GM12892 (cell line): ENCODE measurements around the gene CYB5A.
A peak's percentile ranks its signal among the peaks of the same experiment; 100 is the strongest.

Source experiments
- DNase-seq: peaks from one replicate; pipeline ENCODE4 v3.0.0; 2011; ENCODE audit not compliant: insufficient read length
- FAIRE-seq: peaks from 2 replicates; lab custom pipeline; 2011; peaks lifted over from hg19 to GRCh38; lab: Jason Lieb, UNC
- POLR2A ChIP-seq: IDR thresholded peaks from 2 replicates; pipeline ENCODE4 v1.6.1; 2011; ENCODE audit warnings: low read depth, low read length, control low read depth
- POLR2AphosphoS5 ChIP-seq: IDR thresholded peaks from 2 replicates; pipeline ENCODE4 v1.6.1; 2011; ENCODE audit warnings: low read depth, low read length, control low read depth
- TAF1 ChIP-seq: IDR thresholded peaks from 2 replicates; pipeline ENCODE4 v1.6.1; 2011; ENCODE audit warnings: low read depth, mild to moderate bottlenecking, control low read depth, low read length, borderline replicate concordance

CYB5A gene

DNA sequence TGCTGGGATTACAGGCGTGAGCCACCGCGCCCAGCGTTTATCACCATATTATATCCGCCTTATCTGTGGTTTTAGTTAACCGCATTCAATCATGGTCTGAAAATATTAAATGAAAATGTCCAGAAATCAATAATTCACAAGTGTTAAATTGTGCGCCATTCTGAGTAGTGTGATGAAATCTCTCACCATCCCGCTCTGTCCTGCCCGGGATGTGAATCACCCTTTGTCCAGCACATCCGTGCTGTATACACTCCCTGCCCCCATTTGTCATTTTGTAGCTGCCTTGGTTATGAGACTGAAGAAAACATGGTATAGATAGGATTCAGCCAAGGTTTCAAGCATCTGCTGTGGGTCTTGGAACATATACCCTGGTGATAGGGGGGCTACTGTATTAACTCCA lies 72.7 kb downstream of the CYB5A start:
- DNase-seq (no peak), FAIRE-seq (no peak)
- no peak for TF ChIP-seq POLR2AphosphoS5

DNA sequence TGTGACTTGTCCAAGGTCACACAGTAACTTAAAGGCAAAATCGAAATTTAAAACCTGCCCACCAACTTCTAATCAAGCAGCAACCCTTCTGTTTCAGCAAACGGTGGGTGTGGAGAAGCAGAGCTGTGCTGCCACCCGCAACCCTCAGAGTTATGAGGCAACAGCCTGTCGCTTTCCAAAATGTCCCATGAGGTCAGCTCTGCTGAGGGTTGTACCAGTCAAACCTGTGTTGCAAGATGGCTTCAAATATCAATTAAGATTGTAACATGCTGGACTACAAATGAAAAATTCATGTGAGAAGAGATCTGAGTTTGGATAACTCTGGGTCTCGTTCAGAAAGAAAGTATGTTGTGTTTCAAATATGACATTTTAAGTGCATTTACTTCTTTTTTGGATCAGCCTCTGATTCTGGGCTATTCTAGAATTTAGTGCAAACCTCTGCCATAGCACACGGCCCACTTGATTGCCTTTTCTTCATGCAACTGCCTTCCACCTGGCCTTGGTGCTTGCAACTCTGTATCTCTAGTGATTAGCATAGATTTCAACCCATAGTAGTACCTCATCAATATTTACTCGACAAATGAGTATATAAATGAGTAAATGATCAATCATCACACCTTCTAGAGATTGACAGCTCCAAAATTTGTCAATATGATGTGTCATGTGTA lies 74.2 kb downstream of the CYB5A start:
- DNase-seq: no peak
- no peak for FAIRE-seq
- TF ChIP-seq POLR2AphosphoS5 (no peak), TAF1 (no peak), POLR2A (no peak)

GRCh38 chr18:74216661-74217110 lies 75.1 kb downstream of the CYB5A start:
- DNase-seq (no peak), FAIRE-seq (no peak)
- no peak for TF ChIP-seq TAF1

DNA sequence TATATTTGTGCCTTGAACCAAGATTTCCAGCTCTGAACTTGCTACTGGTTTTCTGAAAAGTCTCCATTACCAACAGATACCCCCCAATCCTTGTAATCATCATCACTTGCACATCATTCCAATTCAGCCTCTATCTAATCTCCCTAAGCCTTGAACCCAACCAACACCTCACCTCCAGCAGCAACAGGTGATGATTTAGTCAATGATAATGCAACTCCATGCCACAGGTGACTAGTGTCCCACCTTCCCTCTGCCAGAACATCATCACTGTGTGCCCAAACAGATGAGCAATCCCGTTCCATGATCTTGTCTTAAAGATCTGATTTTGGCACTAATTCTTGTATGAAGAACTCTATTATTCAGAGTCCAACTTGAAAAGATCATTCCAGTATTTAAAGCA lies 75.9 kb downstream of the CYB5A start:
- FAIRE-seq (no peak), DNase-seq (no peak)
- TF ChIP-seq TAF1 (no peak), POLR2A (no peak), POLR2AphosphoS5 (no peak)

DNA sequence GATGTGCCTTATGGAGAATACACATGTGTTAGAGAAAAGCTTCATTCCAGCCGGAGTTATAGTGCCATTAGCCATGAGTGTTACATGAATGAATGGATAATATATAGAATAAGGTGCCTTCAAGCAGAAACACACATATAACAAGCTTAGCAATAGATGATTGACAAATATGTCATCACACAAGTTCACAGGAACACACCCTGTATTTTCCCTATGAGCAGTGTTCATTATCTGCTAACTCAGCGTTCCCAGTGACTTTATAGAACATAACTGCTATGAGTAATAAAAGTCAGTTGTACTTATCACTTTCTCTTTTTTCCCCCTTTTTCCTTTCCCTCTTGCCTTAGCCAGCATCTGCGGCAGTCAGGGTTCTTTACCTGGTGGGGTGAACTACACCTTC lies 78.3 kb downstream of the CYB5A start:
- TF ChIP-seq POLR2A: no peak
- no peak for TF ChIP-seq POLR2AphosphoS5
- TF ChIP-seq TAF1: no peak
- DNase-seq (no peak), FAIRE-seq (no peak)

GRCh38 chr18:74204526-74205152 lies 87.1 kb downstream of the CYB5A start:
- FAIRE-seq (peak; percentile 82), DNase-seq (no peak)
- TF ChIP-seq TAF1 (no peak), POLR2AphosphoS5 (no peak), POLR2A (no peak)

DNA sequence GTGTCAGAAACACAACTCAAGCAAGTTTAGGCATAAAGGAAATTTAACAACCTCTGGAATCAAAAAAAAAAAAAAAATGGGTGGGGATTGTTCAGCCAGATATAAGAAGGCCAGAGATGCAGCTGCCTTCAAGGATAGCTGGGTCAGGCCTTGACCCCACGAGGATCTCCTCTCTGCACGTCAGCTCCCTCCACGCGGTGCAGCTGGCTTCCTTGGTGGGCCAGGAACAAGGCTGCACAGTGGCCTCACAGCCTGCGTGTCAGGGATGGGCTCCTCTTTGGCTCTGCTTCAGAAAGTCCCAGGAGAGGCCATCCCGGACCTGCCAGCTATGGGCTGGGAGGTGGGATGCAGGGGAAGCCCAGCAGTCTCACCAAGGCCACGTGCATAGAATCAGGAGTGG lies 88.0 kb downstream of the CYB5A start:
- TF ChIP-seq TAF1 (no peak), POLR2AphosphoS5 (no peak), POLR2A (no peak)
- DNase-seq: no peak
- no peak for FAIRE-seq
